ENCODE results near the gene F2R. TPM values are rescaled to one million over a fixed set of nuclear protein-coding genes. Genes with fewer than 3 reads are reported as not detected.
"Not testable (repeated sequence)": the region's sequence is repeated elsewhere in the genome, so short reads cannot be mapped to it uniquely, and the experiment has no call there.

F2R gene
- total RNA-seq, 2 donors from 2014 or later, result 4.5 to 10.6 TPM

DNA sequence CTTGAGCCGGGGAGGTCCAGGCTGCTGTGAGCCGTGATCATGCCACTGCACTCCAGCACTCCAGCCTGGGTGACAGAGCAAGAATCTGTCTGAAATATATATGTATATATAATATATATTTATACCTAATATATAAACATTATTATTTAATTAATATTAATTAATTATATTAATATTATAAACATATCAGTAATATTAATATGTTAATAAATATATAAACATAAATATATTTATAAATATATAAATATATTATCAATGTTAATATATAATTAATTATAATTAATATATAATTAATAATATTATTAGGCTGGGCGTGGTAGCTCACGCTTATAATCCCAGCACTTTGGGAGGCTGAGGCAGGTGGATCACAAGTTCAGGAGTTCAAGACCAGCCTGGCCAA lies 41.1 kb downstream of the F2R start:
- ATAC-seq (replicated peaks in 1 of 2), result no peak
- H3K4me1 Mint-ChIP-seq (ENCODE audit: low read depth), result no peaks in the 10 kb centered on the region
- no peak overlapping the region for H3K4me3 Mint-ChIP-seq
- H3K27me3 Mint-ChIP-seq (ENCODE audit: low read depth), result no peaks in the 10 kb centered on the region
- H3K36me3 Mint-ChIP-seq (ENCODE audit: insufficient read depth in 2 of 2), result no peaks in the 10 kb centered on the region
- no peak for DNase-seq
- H3K9me3 Mint-ChIP-seq, result no peaks in the 10 kb centered on the region
- no peak overlapping the region for H3K27ac Mint-ChIP-seq

DNA sequence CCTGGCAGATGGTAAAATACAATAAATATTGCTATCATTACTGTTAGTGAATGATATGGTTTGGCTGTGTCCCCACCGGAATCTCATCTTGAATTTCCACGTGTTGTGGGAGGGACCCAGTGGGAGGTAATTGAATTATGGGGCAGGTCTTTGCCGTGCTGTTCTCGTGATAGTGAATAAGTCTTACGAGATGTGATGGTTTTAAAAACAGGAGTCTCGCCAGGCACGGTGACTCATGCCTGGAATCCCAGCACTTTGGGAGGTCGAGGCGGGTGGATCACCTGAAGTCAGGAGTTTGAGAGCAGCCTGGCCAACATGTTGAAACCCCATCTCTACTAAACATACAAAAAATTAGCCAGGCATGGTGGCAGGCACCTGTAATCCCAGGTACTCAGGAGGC lies 45.2 kb downstream of the F2R start:
- not testable (repeated sequence) for H3K27ac Mint-ChIP-seq; H3K9me3 Mint-ChIP-seq; H3K4me3 Mint-ChIP-seq; ATAC-seq (replicated peaks in 1 of 2); H3K27me3 Mint-ChIP-seq (ENCODE audit: low read depth); H3K36me3 Mint-ChIP-seq (ENCODE audit: insufficient read depth in 2 of 2); DNase-seq; H3K4me1 Mint-ChIP-seq (ENCODE audit: low read depth)

DNA sequence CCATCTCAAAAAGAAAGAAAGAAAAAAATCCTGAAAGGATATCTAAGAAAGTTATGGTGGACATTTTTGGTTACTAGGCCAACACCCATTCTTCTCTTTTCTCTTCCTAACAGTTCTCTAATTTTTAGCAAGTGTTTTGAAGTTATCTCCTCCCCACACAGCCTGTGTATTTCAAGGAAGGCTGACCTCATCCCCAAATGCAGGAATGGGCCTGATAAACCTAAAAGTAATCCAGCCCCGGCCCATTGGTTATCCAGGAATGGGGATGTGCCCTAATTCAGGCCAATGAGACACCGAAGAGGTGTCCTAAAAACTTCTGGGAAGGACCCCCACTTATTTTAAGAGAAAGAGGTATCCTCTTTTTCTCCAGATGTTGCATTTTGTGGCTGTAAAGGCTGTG lies 46.6 kb downstream of the F2R start:
- ATAC-seq (replicated peaks in 1 of 2) (no peak), DNase-seq (no peak)
- Mint-ChIP-seq H3K36me3 (ENCODE audit: insufficient read depth in 2 of 2) (peaks cover 3 to 6% of the 10 kb centered on the region in 2 donors), H3K9me3 (peaks cover 4 to 10% of the 10 kb centered on the region in 2 donors), H3K27me3 (ENCODE audit: low read depth) (no peaks in the 10 kb centered on the region), H3K4me1 (ENCODE audit: low read depth) (peaks cover 5% of the 10 kb centered on the region), H3K27ac (no peak overlapping the region), H3K4me3 (no peak overlapping the region)

DNA sequence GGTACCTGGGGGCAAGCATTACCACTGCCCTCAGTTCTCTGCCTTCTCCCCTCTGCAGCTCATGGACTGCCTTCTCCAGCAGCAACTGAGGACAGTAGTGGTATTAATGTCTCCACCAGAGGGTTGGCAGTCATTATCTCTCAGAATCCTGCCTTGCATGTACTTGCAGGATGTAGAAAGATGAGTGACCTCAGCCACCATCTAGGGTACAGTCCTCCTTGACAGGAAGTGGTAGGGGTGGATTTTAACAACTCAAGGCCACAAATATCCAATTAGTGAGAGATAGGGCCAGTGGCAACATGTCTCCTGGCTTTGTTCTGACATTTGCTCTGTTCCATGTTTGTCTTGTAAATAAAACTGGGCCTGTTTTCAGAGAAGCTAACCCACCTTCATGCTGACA lies 47.2 kb downstream of the F2R start:
- Mint-ChIP-seq H3K4me1 (ENCODE audit: low read depth) (peaks cover 5% of the 10 kb centered on the region), H3K4me3 (no peak overlapping the region)

DNA sequence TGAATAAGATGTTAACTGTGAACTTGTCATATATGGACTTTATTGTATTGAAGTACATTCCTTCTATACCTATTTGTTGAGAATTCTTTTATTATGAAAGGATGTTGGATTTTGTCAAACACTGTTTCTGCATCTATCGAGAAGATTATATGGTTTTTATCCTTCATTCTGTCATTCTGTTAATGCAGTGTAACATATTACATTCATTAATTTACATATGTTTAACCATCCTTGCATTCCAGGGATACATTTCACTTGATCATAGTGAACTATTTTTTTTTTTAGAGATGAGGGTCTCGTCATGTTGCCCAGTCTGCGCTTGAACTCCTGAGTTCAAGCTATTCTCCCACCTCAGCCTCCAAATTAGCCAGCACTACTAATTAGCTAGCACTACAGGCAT lies 48.4 kb downstream of the F2R start:
- no peaks in the 10 kb centered on the region for H3K27me3 Mint-ChIP-seq (ENCODE audit: low read depth)
- no peak overlapping the region for H3K4me3 Mint-ChIP-seq
- no peak for DNase-seq
- ATAC-seq (replicated peaks in 1 of 2), result no peak
- H3K27ac Mint-ChIP-seq, result no peak overlapping the region
- H3K4me1 Mint-ChIP-seq (ENCODE audit: low read depth), result peaks cover 5% of the 10 kb centered on the region
- peaks cover 3 to 6% of the 10 kb centered on the region in 2 donors for H3K36me3 Mint-ChIP-seq (ENCODE audit: insufficient read depth in 2 of 2)
- peaks cover 4 to 10% of the 10 kb centered on the region in 2 donors for H3K9me3 Mint-ChIP-seq

More for the DNA sequence above, 47.2 kb downstream of the F2R start:
- Mint-ChIP-seq H3K27me3 (ENCODE audit: low read depth) (no peaks in the 10 kb centered on the region), H3K27ac (no peak overlapping the region), H3K9me3 (peaks cover 4 to 10% of the 10 kb centered on the region in 2 donors), H3K36me3 (ENCODE audit: insufficient read depth in 2 of 2) (peaks cover 3 to 6% of the 10 kb centered on the region in 2 donors)
- DNase-seq (no peak), ATAC-seq (replicated peaks in 1 of 2) (peak in 1 of 2 donors; percentile 54)

DNA sequence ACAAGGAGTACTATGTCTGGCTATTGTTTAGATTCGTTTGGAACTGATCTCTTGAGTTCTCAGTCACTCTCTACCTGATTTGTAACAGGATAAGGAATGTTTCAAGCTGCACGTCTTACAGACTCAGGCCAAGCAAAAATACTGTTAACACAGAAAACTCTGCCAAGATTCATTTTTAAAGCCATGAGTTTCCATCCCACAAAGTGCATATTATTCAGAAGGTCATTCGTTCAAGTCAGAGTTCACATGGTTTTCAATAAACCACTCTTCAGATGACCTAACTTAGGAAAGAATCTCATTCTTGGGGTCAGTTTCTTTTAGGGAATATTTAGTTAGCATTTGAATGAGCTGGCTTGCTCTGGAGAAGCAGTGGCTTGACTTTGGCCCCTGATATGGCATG lies 49.3 kb downstream of the F2R start:
- no peaks in the 10 kb centered on the region for H3K27me3 Mint-ChIP-seq (ENCODE audit: low read depth)
- peaks cover 4 to 10% of the 10 kb centered on the region in 2 donors for H3K9me3 Mint-ChIP-seq
- no peak overlapping the region for H3K4me3 Mint-ChIP-seq

GRCh38 chr5:76766746-76767145 lies 50.8 kb downstream of the F2R start:
- no peak for DNase-seq
- Mint-ChIP-seq H3K27me3 (ENCODE audit: low read depth) (no peaks in the 10 kb centered on the region), H3K9me3 (peaks cover 4 to 10% of the 10 kb centered on the region in 2 donors), H3K4me1 (ENCODE audit: low read depth) (peaks cover 5% of the 10 kb centered on the region), H3K36me3 (ENCODE audit: insufficient read depth in 2 of 2) (peaks cover 3 to 6% of the 10 kb centered on the region in 2 donors), H3K4me3 (no peak overlapping the region), H3K27ac (no peak overlapping the region)
- no peak for ATAC-seq (replicated peaks in 1 of 2)

More for the DNA sequence above, 49.3 kb downstream of the F2R start:
- H3K27ac Mint-ChIP-seq, result no peak overlapping the region
- peaks cover 3 to 6% of the 10 kb centered on the region in 2 donors for H3K36me3 Mint-ChIP-seq (ENCODE audit: insufficient read depth in 2 of 2)
- ATAC-seq (replicated peaks in 1 of 2), result no peak
- DNase-seq, result no peak
- H3K4me1 Mint-ChIP-seq (ENCODE audit: low read depth), result peaks cover 5% of the 10 kb centered on the region

DNA sequence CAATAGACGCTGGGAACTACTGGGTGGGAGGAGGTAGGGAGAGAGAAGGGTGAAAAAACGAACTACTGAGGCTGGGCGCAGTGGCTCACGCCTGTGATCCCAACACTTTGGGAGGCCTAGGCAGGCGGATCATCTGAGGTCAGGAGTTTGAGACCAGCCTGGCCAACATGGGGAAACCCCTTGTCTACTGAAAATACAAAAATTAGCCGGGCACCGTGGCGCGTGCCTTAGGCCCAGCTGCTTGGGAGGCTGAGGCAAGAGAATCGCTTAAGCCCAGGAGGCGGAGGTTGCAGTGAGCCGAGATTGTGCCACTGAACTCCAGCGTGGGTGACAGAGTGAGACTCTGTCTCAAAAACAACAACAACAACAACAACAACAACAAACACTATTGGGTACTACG lies 55.1 kb downstream of the F2R start:
- not testable (repeated sequence) for H3K27ac Mint-ChIP-seq; ATAC-seq (replicated peaks in 1 of 2); DNase-seq; H3K4me1 Mint-ChIP-seq (ENCODE audit: low read depth); H3K9me3 Mint-ChIP-seq; H3K27me3 Mint-ChIP-seq (ENCODE audit: low read depth); H3K36me3 Mint-ChIP-seq (ENCODE audit: insufficient read depth in 2 of 2); H3K4me3 Mint-ChIP-seq

GRCh38 chr5:76771705-76772405 lies 55.9 kb downstream of the F2R start:
- no peak overlapping the region for H3K27ac Mint-ChIP-seq
- no peaks in the 10 kb centered on the region for H3K27me3 Mint-ChIP-seq (ENCODE audit: low read depth)
- no peaks in the 10 kb centered on the region for H3K36me3 Mint-ChIP-seq (ENCODE audit: insufficient read depth in 2 of 2)

GRCh38 chr5:76775921-76776320 lies 60.0 kb downstream of the F2R start:
- H3K4me1 Mint-ChIP-seq (ENCODE audit: low read depth), result no peaks in the 10 kb centered on the region
- no peaks in the 10 kb centered on the region for H3K9me3 Mint-ChIP-seq
- no peak for ATAC-seq (replicated peaks in 1 of 2)
- H3K4me3 Mint-ChIP-seq, result no peak overlapping the region
- no peaks in the 10 kb centered on the region for H3K27me3 Mint-ChIP-seq (ENCODE audit: low read depth)
- DNase-seq, result no peak
- H3K27ac Mint-ChIP-seq, result no peak overlapping the region
- H3K36me3 Mint-ChIP-seq (ENCODE audit: insufficient read depth in 2 of 2), result no peaks in the 10 kb centered on the region

More at GRCh38 chr5:76771705-76772405, 55.9 kb downstream of the F2R start:
- peaks cover 1% of the 10 kb centered on the region for H3K4me1 Mint-ChIP-seq (ENCODE audit: low read depth)
- H3K9me3 Mint-ChIP-seq, result no peaks in the 10 kb centered on the region
- H3K4me3 Mint-ChIP-seq, result no peak overlapping the region
- DNase-seq (no peak), ATAC-seq (replicated peaks in 1 of 2) (no peak)

- DNase-seq (no peak), ATAC-seq (replicated peaks in 1 of 2) (no peak)
- Mint-ChIP-seq H3K36me3 (ENCODE audit: insufficient read depth in 2 of 2) (no peaks in the 10 kb centered on the region), H3K27me3 (ENCODE audit: low read depth) (no peaks in the 10 kb centered on the region), H3K27ac (no peak overlapping the region), H3K4me3 (no peak overlapping the region), H3K4me1 (ENCODE audit: low read depth) (no peaks in the 10 kb centered on the region), H3K9me3 (no peaks in the 10 kb centered on the region)
Observed at GRCh38 chr5:76776391-76776790, 60.5 kb downstream of the F2R start.

- not testable (repeated sequence) for H3K4me3 Mint-ChIP-seq; ATAC-seq (replicated peaks in 1 of 2); H3K27me3 Mint-ChIP-seq (ENCODE audit: low read depth); H3K36me3 Mint-ChIP-seq (ENCODE audit: insufficient read depth in 2 of 2); DNase-seq; H3K9me3 Mint-ChIP-seq; H3K27ac Mint-ChIP-seq; H3K4me1 Mint-ChIP-seq (ENCODE audit: low read depth)
Observed at GRCh38 chr5:76780616-76781015, 64.7 kb downstream of the F2R start.

DNA sequence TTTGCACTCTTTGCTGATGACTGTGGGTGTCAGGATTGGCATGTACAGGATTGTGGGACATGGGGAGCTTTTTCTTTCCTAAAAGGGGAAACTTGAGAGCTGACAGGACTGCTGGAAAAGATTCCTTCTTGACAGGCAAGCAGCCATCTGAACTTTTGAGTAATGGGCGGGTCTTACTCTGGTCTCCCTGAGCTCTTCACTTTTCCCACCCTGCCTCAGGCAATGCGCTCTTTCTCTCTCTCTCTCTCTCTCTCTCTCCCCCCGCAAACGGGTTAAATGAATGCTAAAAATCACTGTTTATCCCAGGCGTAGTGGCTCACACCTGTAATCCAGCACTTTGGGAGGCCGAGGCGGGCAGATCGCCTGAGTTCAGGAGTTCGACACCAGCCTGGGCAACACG lies 65.8 kb downstream of the F2R start:
- Mint-ChIP-seq H3K27me3 (ENCODE audit: low read depth) (no peaks in the 10 kb centered on the region), H3K4me3 (no peak overlapping the region), H3K9me3 (no peaks in the 10 kb centered on the region), H3K27ac (no peak overlapping the region), H3K36me3 (ENCODE audit: insufficient read depth in 2 of 2) (no peaks in the 10 kb centered on the region), H3K4me1 (ENCODE audit: low read depth) (no peaks in the 10 kb centered on the region)
- no peak for ATAC-seq (replicated peaks in 1 of 2)
- DNase-seq, result no peak

DNA sequence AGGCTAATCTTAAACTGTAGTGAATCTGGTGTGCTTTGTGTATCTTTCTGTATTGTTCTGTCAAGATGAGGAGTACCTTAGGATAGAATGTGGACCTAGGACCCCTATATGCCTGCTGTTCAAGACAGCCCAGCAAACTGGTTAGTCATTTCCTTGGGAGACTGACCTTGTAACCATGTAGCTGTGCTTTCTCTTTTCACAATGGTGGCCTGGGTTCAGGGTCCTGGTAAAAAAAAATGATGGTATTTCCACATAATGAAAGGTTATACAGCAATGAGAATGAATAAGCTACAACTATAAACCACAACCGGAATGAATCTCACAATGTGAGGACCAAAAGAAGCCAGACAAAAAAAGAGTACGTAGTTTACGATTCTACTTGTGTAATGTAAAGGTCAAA lies 66.5 kb downstream of the F2R start:
- Mint-ChIP-seq H3K4me3 (no peak overlapping the region), H3K27me3 (ENCODE audit: low read depth) (no peaks in the 10 kb centered on the region), H3K27ac (no peak overlapping the region), H3K4me1 (ENCODE audit: low read depth) (no peaks in the 10 kb centered on the region), H3K36me3 (ENCODE audit: insufficient read depth in 2 of 2) (no peaks in the 10 kb centered on the region), H3K9me3 (no peaks in the 10 kb centered on the region)
- no peak for DNase-seq
- no peak for ATAC-seq (replicated peaks in 1 of 2)

Data from activated T-cell treated with anti-CD3 and anti-CD28 coated beads, Interleukin-2, amount 50 U/mL, for 72 hours (primary cell).